NCI-H2029 (cell line): ENCODE data around the gene TEPSIN.

ENCODE experiments used
- DNase-seq: peaks from one replicate; lab custom pipeline; 2025; lab: John Stamatoyannopoulos, UW

Gene TEPSIN

GRCh38 chr17:81249223-81250040 is 10.6 kb upstream of the TEPSIN start:
- no peak for DNase-seq

DNA sequence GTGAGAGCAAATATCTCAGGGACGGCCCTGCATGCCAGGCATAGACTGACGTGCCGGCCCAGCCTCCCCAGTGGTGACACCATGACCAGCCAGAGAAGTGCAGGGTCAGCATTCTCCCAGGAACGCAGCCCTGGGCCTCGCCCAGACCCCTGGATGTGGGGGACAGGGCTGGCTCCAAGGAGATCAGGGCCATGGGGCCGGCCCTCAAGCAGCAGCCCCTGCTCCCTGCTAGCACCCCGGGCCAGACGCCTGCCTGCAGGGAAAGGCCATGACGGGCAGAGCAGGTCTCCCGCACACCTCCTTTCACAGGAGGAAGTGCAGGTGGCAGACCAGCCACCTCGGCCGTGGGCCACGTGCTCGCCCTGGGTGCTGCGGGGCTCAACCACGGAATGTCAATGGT is 9.8 kb upstream of the TEPSIN start:
- DNase-seq: no peak

- no peak for DNase-seq
These were observed 8.6 kb upstream of the TEPSIN start for GRCh38 chr17:81247339-81247990.

GRCh38 chr17:81246679-81247338 is 8.0 kb upstream of the TEPSIN start:
- no peak for DNase-seq

DNA sequence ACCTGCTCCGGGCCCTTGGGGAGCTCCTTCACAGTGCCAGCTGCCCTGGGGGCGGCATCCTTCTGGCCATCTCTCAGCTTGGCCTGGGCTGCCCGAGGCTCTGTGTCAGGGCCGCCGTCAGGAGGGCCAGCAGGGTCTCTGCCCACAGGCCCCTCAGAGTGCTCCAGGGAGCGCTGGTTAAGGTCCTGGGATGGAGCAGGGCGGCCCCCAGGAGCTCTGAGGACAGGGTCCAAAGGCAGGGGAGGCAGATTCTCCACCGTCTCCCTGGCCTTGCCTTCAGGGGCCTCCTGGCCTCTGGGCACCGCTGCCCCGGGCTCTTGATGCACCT is 7.5 kb upstream of the TEPSIN start:
- DNase-seq: no peak

GRCh38 chr17:81245665-81246342 is 6.9 kb upstream of the TEPSIN start:
- DNase-seq: no peak

GRCh38 chr17:81245024-81245664 is 6.3 kb upstream of the TEPSIN start:
- no peak for DNase-seq

- no peak for DNase-seq
These were observed 5.6 kb upstream of the TEPSIN start for GRCh38 chr17:81244358-81245023.

DNA sequence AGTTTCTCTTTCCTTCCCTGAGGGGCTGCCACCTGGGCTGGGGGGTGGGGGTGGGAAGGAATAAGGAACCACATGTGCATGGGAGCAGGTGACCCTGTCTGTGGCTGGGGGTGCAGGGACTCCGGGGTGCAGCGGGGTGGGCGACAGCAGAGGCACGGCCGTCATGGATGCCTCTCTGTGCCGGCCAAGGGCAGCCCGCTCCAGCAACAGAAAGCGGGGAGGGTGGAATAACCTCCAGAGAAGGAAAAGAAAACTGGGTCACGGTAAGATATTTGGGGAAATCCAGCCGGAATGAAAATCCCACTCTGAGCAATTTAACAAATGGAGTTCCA is 4.4 kb upstream of the TEPSIN start:
- DNase-seq: no peak

DNA sequence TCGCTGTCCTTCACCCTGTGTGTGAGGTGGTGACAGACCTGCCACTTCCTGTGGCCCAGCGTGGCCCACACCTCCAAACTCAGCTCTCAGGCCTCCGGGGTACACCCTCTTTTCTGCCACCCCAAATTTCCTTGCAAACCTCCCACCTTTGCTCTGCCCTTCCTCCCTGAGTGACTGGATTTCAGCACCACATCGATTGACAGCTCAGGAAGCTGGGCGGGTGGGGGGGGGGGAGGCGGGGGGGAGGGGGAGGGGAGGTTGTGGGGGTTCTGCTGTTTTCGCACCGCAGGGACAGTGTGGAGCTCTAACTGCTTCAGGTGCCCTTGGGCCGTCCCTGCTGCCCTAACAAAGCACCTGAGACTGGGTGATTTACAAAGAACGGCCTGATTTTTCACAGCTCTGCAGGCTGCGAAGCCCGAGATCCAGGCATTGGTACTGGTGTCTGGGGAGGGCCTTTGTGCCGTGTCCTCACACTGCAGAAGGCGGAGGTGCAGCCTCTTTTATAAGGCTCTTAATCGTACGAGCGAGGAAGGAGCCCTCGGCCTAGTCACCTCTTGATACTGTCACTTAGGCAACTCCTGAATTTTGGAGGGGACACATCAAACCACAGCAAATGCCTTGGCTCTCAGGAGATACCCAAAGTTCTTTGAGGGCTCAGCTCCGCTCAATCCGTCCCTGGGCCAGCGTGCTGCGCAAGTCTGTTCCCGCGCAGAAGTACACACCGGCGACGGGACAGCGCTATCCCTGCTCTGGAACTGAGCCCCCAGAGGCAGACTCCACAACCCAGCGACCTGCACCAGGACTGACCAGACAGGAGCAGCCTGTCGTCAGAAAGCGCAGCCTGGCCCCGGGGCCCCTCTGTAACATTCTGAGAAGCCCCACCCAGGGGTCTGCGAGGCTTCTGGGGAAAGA is 3.8 kb upstream of the TEPSIN start:
- no peak for DNase-seq

- no peak for DNase-seq
These were observed 3.0 kb upstream of the TEPSIN start for GRCh38 chr17:81241648-81242420.

- DNase-seq: no peak
These were observed 2.3 kb upstream of the TEPSIN start for GRCh38 chr17:81241203-81241602.

DNA sequence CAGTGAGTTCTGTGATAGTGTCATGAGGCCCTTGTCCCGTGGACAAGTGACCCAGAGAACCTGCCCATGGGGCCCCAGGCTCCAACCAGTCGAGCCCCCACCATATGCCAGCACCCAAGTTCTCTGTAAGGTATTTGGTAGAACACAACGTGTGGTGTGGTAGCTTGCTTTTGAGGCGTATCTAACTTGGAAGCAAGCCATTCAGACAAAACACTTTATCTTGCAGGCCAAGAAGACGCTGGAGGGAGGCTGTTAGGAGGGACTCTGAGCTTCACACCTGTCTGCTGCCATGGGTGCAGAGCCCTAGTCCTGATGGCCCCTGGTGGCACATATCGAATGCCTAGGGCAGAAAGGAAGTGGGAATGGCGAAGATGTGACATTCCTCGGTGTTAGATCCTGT is 1.9 kb upstream of the TEPSIN start:
- DNase-seq: no peak

- DNase-seq: no peak
These were observed 1.1 kb upstream of the TEPSIN start for GRCh38 chr17:81239714-81240555.

DNA sequence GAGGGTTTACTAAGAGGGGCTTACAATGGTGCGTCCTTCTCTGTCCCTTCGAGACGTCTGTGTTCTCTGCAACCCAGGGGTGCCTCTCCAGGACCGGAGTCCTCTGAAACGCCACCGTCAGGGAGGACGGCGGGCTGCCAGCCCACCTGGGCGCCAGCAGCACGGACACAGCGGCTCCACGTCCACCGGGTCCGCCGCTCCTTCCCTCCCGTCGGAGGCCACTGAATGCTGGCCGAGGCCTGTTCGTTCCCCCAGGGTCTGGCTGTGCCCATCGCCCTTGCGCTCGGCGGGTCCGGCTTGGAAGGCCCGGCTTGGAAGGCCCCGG is 403 bp downstream of the TEPSIN start:
- no peak for DNase-seq

GRCh38 chr17:81237591-81238489 is 1.0 kb downstream of the TEPSIN start:
- DNase-seq: no peak

- DNase-seq: no peak
These were observed 2.1 kb downstream of the TEPSIN start for GRCh38 chr17:81236784-81237183.
